Esophagus squamous epithelium (tissue), 5 donors: Measurements from ENCODE around the gene NRXN3. TPM values are rescaled to one million over a fixed set of nuclear protein-coding genes. Genes with fewer than 3 reads are reported as not detected.

Source experiments
- DNase-seq: peaks from one replicate; lab custom pipeline; 2025; lab: John Stamatoyannopoulos, UW
- H3K27ac ChIP-seq, 4 donors: fragments of 200-600 bp; sonication (generic); one replicate each; pipeline ENCODE4 v1.5.1; 2016 to 2019; ENCODE audit warnings: mild to moderate bottlenecking in 1 of 4
- H3K27me3 ChIP-seq, 4 donors: fragments of 200-600 bp; sonication (generic); 1 replicate in 3 of 4; 2 replicates in 1 of 4; pipeline versions ENCODE4 v1.5.1 to v1.6.0; 2017 to 2021; ENCODE audit warnings: antibody characterized with exemption in 1 of 4
- H3K36me3 ChIP-seq, 3 donors: fragments of 200-600 bp; sonication (generic); one replicate each; pipeline ENCODE4 v1.5.1; 2016 to 2019
- H3K4me1 ChIP-seq, 3 donors: fragments of 200-600 bp; sonication (generic); one replicate each; pipeline ENCODE4 v1.5.1; 2017 to 2019
- H3K4me3 ChIP-seq, 4 donors: fragments of 200-600 bp; sonication (generic); 1 replicate in 3 of 4; 2 replicates in 1 of 4; pipeline ENCODE4 v1.5.1; 2016 to 2019; ENCODE audit warnings: mild to moderate bottlenecking in 2 of 4, moderate library complexity in 1 of 4
- H3K9me3 ChIP-seq, 3 donors: fragments of 200-600 bp; sonication (generic); one replicate each; pipeline ENCODE4 v1.5.1; 2016 to 2019
- CTCF ChIP-seq, 6 experiments: fragments of 450-650 bp in 4 of 6; fragments of 200-600 bp in 2 of 6; sonication (generic) in 2 of 6; IDR thresholded peaks; one replicate each; pipeline ENCODE4 v1.5.1; 2016 to 2019; ENCODE audit warnings: antibody characterized with exemption in 6 of 6, mild to moderate bottlenecking in 4 of 6, moderate library complexity in 4 of 6
- POLR2A ChIP-seq, 4 donors: fragments of 450-650 bp; IDR thresholded peaks; one replicate each; pipeline ENCODE4 v1.6.1; 2017; ENCODE audit warnings: antibody characterized with exemption in 4 of 4, mild to moderate bottlenecking in 4 of 4, moderate library complexity in 3 of 4
- WGBS, 2 donors: methylation state at CpG; one replicate each; pipeline ENCODE4 v1.1.5; 2018; 5-methylcytosine and 5-hydroxymethylcytosine counted together
- intact Hi-C: fragments of 100-400 bp; cut with DNase I; formaldehyde crosslinking; loops from one replicate; pipeline ENCODE4 v1.15.0; 2022
- total RNA-seq, 4 donors: library from RNA; depleted of rRNA; stranded (reverse); fragments of >200 nt; gene quantifications; one replicate each; pipeline ENCODE4 v1.1.0, GENCODE V29; 2016
- donor health status: DM: yes; HTN: yes; CAD: no.

NRXN3 gene
- total RNA-seq, 4 donors from 2014 or later = 0.30 to 15.8 (median 1.5) TPM

DNA sequence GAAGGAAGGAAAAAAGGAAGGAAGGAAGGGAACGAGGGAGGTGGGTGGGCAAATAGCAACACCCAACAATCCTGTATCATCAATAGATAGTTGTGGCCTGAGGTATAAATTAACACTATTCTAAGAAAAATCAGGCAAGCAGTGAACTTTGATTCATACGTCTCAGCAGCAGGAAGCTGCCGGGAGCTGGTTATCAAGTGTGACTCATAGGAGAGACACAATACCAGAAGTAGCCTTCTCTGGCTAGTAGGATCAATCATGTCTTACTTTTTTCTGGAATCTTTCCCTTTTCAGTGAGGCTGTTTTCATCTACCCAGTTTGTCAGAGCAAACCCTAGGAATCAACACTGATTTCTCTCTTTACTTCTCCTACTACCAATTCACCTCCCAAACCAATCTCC lies 780.5 kb downstream of the NRXN3 start:
- Histone ChIP-seq H3K4me1 (no peaks in the 10 kb centered on the region), H3K9me3 (no peaks in the 10 kb centered on the region)
- no peak for TF ChIP-seq CTCF (IDR thresholded peaks at IDR 0.05)
- TF ChIP-seq POLR2A (IDR thresholded peaks at IDR 0.05) = no peak

DNA sequence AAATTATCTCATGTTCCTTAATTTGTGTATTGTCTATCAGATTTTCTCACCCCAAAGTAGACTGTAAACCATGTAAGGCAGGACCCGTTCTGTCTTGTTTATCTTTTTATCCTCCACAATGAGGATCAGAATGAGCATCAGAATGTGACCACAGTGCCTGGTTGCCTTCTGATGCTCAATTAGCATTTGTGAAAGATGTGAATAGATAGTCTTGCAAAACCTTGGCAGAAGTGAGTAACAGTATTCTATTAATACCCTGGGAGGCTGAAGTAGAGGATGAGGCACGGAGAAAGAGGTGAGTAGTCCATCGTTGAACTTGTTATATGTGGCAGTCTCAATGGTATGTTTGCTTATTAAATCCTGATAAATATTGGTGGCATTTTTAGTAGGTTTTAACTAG lies 781.4 kb downstream of the NRXN3 start:
- H3K4me3 ChIP-seq = no peak overlapping the region
- WGBS, 2 donors = 42 to 47% methylated on average over 3 of the region's 3 CpGs
- intact Hi-C loops = no loop called here
- no peak overlapping the region for H3K27ac ChIP-seq
- peaks cover 0 to 3% (median 0%) of the 10 kb centered on the region in 4 donors for H3K27me3 ChIP-seq
- TF ChIP-seq CTCF (IDR thresholded peaks at IDR 0.05) (no peak), POLR2A (IDR thresholded peaks at IDR 0.05) (no peak)
- H3K36me3 ChIP-seq = no peaks in the 10 kb centered on the region
- DNase-seq = no peak
- H3K4me1 ChIP-seq = no peaks in the 10 kb centered on the region
- no peaks in the 10 kb centered on the region for H3K9me3 ChIP-seq

More for the DNA sequence above, 780.5 kb downstream of the NRXN3 start:
- intact Hi-C loops = no loop called here
- Histone ChIP-seq H3K27ac (no peak overlapping the region), H3K27me3 (peaks cover 0 to 3% (median 0%) of the 10 kb centered on the region in 4 donors), H3K36me3 (no peaks in the 10 kb centered on the region), H3K4me3 (no peak overlapping the region)
- DNase-seq = no peak
- WGBS, 2 donors = 12 to 37% methylated on average over 3 of the region's 3 CpGs

DNA sequence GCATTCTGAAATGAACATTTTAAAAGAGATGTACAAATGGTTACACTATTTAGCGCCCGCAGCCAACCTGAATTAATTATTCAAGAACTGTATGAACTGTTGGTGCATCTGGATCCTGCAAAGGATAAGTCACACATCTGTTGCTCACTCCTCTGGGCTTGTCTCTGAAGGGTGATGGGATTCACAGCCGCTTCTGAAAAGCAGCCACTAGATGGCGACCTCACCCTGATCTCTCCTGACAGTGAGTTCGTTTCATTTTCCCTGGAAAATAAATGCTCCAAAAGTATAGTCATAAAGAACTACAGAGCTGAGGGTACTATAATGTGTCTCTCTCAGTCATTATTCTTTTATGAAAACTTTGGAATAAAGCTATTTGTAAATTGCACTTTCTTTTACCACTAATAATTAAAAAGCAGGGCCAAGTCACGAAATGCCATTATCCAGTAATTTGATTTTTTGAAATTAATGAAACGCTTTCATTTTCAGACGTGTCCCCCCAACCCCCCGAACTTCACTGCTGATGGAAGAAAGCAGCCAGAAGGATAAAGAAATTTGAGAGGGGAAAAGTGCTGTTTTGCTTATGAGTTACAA lies 789.6 kb downstream of the NRXN3 start:
- WGBS, 2 donors = 20 to 23% methylated on average over 9 of the region's 9 CpGs
- H3K9me3 ChIP-seq = no peaks in the 10 kb centered on the region
- no peak overlapping the region for H3K27ac ChIP-seq
- DNase-seq = no peak
- peak overlapping the region in 1 of 4 donors; percentile 46 for H3K4me3 ChIP-seq
- no peaks in the 10 kb centered on the region for H3K4me1 ChIP-seq
- H3K36me3 ChIP-seq = no peaks in the 10 kb centered on the region
- intact Hi-C loops = no loop called here
- TF ChIP-seq POLR2A (IDR thresholded peaks at IDR 0.05) = no peak
- TF ChIP-seq CTCF (IDR thresholded peaks at IDR 0.05) = peak; percentile 55 to 80 (median 62)
- H3K27me3 ChIP-seq = no peaks in the 10 kb centered on the region

DNA sequence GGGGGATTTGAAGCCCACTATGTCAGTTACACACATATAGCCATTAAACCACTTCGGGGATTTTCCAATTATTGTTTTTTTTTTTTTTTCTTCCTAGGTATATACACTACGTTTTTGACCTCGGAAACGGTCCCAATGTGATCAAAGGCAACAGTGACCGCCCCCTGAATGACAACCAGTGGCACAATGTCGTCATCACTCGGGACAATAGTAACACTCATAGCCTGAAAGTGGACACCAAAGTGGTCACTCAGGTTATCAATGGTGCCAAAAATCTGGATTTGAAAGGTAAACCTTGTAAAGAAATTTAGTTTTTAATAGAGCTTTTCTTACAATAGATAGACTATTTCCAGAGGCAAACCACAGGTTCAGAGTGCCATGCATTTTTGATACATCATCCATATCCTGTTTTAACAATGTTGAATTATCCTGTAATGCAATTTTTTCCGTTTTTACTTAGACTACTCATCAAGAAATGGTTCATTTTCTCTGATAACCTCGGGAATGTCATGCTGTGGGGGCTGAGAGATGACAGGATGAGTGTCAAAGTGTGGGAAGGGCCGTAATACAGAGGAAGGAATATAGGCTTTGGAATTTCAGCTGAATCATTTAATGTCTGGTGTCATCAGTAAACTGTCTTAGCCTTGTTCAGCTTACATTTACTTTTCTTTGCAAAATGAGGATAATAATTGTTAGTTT lies 797.1 kb downstream of the NRXN3 start:
- 73 to 75% methylated on average over 10 of the region's 10 CpGs for WGBS, 2 donors
- intact Hi-C loops = no loop called here
- Histone ChIP-seq H3K4me3 (no peak overlapping the region), H3K36me3 (no peaks in the 10 kb centered on the region), H3K27ac (no peak overlapping the region), H3K27me3 (no peaks in the 10 kb centered on the region), H3K9me3 (no peaks in the 10 kb centered on the region), H3K4me1 (peaks cover 0 to 3% (median 0%) of the 10 kb centered on the region in 3 donors)
- TF ChIP-seq POLR2A (IDR thresholded peaks at IDR 0.05) (no peak), CTCF (IDR thresholded peaks at IDR 0.05) (no peak)
- no peak for DNase-seq

DNA sequence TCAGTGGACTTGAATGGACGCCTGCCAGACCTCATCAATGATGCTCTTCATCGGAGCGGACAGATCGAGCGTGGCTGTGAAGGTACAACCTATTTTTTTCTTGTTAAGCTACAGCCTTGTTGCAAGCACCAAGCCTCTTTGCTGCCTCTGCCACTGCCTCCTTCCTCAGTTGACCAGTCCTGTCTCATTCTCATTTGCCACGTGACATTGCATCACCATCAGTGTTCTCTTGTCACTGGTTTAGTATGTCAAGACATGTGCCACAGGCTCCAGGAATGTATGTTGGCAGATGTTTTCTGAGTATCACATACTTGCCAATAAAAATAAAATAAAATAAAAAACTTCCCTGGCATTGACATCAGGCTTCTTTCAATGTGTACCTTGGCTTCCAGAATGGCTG lies 798.1 kb downstream of the NRXN3 start:
- Histone ChIP-seq H3K4me1 (peaks cover 0 to 3% (median 0%) of the 10 kb centered on the region in 3 donors), H3K27me3 (no peaks in the 10 kb centered on the region), H3K4me3 (no peak overlapping the region), H3K27ac (no peak overlapping the region), H3K9me3 (no peaks in the 10 kb centered on the region), H3K36me3 (no peaks in the 10 kb centered on the region)
- intact Hi-C loops = no loop called here
- 74 to 85% methylated on average over 6 of the region's 6 CpGs for WGBS, 2 donors
- DNase-seq = no peak
- no peak for TF ChIP-seq CTCF (IDR thresholded peaks at IDR 0.05)
- TF ChIP-seq POLR2A (IDR thresholded peaks at IDR 0.05) = no peak
